Measurements from ENCODE around the gene SYK.

SYK gene

GRCh38 chr9:90909747-90910283, 108.2 kb downstream of the SYK start:
- no peak for DNase-seq

- DNase-seq: no peak
Observed at GRCh38 chr9:90914196-90914595, 112.6 kb downstream of the SYK start.

DNA sequence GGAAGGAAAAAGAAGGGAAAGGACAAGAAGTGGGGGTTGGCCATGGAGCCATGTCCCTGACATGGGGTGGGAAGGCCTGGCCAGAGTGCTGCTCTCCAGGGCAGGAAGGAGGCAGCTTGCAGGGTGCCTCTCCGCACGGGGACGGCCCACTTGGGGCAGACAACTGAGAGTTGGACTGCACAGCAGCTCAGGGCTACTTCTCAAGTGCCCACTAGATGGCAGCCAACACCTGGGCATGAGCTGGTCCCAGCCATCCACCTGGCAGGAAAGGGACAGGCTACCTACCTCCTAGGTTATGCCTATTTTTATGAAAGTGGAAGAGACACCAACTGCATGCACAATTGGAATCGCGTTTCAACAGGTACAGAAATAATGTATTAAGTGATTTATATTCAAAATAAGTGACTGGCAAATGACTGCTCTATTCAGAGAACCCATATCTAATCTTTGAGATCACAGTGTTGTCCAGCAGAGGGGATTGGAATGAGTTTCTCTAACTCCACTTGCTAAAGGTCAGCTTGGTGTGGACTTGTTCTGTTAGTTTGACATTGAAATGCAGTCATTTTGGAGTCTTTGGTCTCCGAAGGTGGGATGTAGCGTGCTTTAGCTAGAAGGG, 113.4 kb downstream of the SYK start:
- peak; percentile 27 for DNase-seq

DNA sequence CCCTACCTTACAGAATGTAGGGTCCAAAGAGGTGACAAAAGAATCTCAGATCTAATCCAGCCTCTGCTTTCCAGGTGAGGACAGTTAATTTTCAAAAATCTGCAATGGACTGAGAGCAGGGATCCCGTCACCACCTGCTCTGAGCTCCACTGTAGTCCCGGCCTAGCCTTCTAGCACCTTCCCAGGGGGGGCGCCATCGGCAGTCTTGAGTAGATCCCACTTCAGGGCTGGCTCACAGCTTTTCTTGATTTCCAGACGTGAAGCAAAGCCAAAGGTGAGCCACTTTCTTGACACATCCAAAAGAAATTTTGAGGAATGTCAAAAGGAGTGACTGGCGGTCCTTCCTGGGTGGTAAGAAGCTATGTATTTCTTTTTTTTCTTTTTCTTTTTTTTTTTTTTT, 114.1 kb downstream of the SYK start:
- DNase-seq: no peak

DNA sequence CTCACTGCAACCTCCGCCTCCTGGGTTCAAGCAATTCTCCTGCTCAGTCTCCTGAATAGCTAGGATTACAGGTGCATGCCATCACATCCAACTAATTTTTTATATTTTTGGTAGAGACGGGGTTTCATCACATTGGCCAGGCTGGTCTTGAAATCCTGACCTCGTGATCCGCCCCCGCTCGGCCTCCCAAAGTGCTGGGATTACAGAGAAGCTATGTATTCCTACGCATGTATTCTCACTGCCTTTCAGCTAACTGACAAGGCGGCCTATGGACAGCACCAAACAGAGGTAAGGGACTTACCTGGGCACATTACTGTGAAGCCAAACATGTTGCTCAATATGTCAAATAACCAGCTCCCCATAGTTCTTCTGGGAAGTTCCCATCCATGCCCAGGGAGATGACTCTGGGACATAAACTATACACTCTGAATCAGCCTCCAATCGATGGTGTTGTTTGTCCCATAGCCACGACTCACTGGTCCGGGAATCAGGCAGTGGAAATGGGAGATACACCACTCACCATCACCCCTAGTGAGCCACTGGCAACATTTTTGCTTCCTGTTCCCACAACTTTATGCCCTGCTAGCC, 114.6 kb downstream of the SYK start:
- DNase-seq: no peak

- DNase-seq: no peak
Observed at GRCh38 chr9:90919883-90920282, 118.3 kb downstream of the SYK start.

DNA sequence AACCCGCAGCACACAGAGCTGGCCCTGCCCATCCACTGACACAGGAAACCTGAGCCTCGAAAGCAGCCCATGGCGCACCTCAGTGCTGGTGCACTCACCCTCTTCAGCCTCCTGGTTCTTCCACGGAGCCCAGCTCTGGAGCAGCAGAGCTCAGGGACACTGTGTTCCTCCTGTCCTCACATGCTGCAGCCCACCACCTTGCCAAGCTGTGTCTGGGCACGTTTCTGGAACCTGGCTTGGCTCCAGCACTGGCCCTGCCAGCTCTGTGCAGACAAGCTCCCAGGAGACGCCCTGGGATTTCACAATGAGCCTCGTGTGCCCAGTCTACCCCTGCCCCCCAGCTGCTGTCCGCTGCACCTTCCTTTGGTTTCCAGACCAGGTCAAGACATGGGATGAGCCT, 119.5 kb downstream of the SYK start:
- peak; percentile 13 for DNase-seq

GRCh38 chr9:90921969-90922368, 120.3 kb downstream of the SYK start:
- no peak for DNase-seq

GRCh38 chr9:90925581-90926257, 124.1 kb downstream of the SYK start:
- DNase-seq: no peak

DNA sequence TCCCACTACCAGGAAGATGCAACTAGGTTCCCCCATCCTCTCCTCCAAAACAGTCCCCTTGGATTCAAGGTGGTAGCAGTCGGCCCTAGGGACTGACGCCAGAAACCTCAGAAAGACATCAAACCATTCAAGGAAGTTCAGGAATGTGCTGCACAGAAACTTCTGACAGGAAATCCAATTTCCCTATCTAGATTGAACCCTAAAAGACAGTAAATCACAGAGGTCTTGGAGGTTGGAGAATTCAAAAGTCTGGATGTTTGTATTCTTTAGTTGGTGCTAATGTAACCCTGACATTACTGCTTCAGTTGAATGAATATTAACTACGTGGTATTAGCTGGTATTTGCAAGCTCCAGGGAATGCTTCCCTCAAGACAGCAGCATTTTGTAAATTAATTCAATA, 125.3 kb downstream of the SYK start:
- DNase-seq: no peak

DNA sequence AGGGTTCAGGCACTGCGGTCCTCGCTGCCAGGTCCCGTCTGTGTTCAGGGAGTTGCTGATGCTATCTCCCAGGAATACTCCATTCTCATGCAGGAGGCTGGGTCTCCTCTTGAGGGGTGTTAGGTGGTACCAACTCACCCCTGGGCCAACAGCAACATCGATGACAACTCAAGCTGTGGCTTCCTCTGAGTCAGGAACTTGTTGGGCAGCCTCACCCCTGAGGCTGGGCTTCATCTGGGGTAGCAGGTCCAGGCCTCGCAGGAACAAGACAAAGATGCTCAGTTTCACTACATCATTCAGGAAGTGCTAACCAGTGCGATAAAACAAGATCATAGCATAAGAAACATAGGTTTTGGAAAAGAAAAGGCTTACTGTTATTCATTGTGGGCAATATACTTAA, 125.9 kb downstream of the SYK start:
- no peak for DNase-seq

- no peak for DNase-seq
Observed at GRCh38 chr9:90929626-90930025, 128.0 kb downstream of the SYK start.

GRCh38 chr9:90933468-90933867, 131.8 kb downstream of the SYK start:
- DNase-seq: no peak

- no peak for DNase-seq
Observed at GRCh38 chr9:90939351-90939750, 137.7 kb downstream of the SYK start.

DNA sequence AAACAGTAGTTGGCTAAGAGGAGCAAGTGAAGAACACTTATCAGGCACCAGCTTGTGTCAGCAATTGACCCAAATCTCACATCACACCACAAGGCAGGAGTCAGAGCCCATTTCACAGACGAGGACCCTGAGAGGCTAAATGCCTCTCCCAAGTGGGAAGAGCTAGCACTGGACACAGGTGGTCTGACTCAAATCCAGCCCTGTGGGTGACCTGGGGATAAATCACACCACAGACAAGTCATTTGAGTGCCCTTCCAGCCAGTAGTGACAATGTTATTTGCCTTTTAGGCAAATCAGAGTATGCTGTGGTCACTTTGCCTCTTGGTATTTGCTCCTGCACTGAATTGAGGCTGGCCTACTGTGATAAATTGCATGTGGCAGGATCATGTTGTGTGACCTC, 138.7 kb downstream of the SYK start:
- DNase-seq: no peak

- no peak for DNase-seq
Observed at GRCh38 chr9:90941661-90942060, 140.0 kb downstream of the SYK start.

- no peak for DNase-seq
Observed at GRCh38 chr9:90942555-90942954, 140.9 kb downstream of the SYK start.

DNA sequence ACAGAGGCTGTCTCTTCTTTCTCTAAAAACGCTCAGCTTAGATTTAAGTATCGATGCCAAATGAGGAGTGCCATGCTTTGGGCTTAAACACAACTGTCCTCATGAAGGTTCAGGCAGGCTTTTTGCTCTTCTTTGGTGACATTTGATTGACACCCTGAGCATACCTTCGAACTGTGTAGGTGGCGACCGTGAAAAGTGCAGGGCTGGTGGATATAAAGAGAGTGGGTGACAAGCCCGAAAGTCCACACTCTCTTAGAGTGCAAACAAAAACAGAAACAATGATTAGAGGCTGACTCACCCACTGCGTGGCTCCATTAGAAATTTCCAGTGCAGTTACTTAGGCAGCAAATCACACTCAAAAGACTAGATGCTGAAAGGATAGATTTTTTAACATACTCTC, 141.7 kb downstream of the SYK start:
- DNase-seq: no peak

DNA sequence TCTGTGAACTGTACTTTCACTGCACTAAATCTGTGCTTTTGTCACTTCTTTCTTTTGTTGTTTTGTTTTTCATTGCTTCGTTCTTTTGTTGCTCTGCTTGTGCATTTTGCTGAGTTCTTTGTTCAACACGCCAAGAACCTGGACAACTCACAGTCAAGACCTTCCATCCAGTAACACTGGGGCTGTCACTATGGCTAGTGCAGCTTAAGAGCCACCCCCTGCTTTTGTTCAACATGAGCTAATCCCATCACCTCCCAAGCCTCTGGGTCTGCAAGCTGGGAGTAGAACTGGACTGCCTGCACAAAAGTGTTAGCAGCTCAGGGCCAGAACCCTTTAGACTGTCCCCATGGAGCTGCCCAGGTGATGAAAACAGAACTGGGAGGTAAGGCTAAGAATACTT, 143.7 kb downstream of the SYK start:
- DNase-seq: no peak

DNA sequence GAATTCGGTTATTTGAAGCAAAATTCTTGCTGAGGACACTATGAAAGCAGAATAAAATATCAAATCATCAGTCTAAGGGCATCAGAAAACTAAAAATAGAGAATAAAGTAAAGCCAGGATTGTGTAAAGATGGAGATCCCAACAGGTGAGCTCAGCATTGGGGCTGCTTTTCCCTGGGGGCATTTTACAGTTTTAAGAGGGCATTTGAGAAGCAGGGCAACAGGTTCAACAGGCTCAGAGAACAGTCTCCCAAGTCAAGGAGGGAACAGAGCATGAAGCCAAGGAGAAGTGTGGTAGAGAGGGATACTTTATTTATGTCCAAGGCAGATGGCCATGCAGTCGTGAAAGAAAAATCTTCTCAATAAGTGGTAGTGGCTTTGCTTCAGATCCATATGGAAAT, 145.4 kb downstream of the SYK start:
- no peak for DNase-seq
